ENCODE results near the gene PSMB5.

PSMB5 gene

GRCh38 chr14:23035303-23036144, 824 bp upstream of the PSMB5 start:
- Histone ChIP-seq H3K4me2 (ENCODE audit: insufficient read depth, low read length) (peak overlapping the region; percentile 80), H4K20me1 (ENCODE audit: insufficient read depth, low read length) (no peaks in the 10 kb centered on the region), H3K79me2 (ENCODE audit: insufficient read depth, low read length) (peaks cover 32% of the 10 kb centered on the region), H2AFZ (ENCODE audit: low read depth, low read length) (peak overlapping the region; percentile 72), H3K36me3 (ENCODE audit: insufficient read depth, low read length) (peaks cover 29% of the 10 kb centered on the region), H3K27ac (ENCODE audit: low read length) (peak overlapping the region; percentile 90), H3K4me1 (ENCODE audit: insufficient read depth, low read length) (peaks cover 39% of the 10 kb centered on the region), H3K27me3 (ENCODE audit: insufficient read depth, low read length, poor library complexity) (no peaks in the 10 kb centered on the region), H3K4me3 (ENCODE audit: low read depth in 1 of 2, low read length in 2 of 2) (peak overlapping the region in 1 of 2 experiments; percentile 83; a peak in 3 of 4 replicates), H3K9me3 (ENCODE audit: insufficient read depth, low read length, severe bottlenecking) (no peaks in the 10 kb centered on the region), H3K9ac (ENCODE audit: low read depth, low read length) (peak overlapping the region; percentile 75)
- TF ChIP-seq CTCF (IDR thresholded peaks at IDR 0.05; ENCODE audit: borderline replicate concordance, extremely low read depth, low read length, poor library complexity, severe bottlenecking) (no peak), EZH2 (IDR thresholded peaks at IDR 0.05; ENCODE audit: borderline replicate concordance, low read depth, low read length, severe bottlenecking) (no peak)
- no peak for DNase-seq
- ATAC-seq (ENCODE audit: insufficient read depth, low read depth): no peak

- Histone ChIP-seq H3K36me3 (ENCODE audit: insufficient read depth, low read length) (peaks cover 38% of the 10 kb centered on the region), H3K79me2 (ENCODE audit: insufficient read depth, low read length) (peaks cover 38% of the 10 kb centered on the region), H2AFZ (ENCODE audit: low read depth, low read length) (peak overlapping the region; percentile 72), H3K4me3 (ENCODE audit: low read depth in 1 of 2, low read length in 2 of 2) (peak overlapping the region; percentile 50 to 83), H3K27me3 (ENCODE audit: insufficient read depth, low read length, poor library complexity) (no peaks in the 10 kb centered on the region), H4K20me1 (ENCODE audit: insufficient read depth, low read length) (0 out of 2 replicates have a peak, but pooled peaks cover 2% of the 10 kb centered on the region), H3K9ac (ENCODE audit: low read depth, low read length) (peak overlapping the region; percentile 75), H3K27ac (ENCODE audit: low read length) (peak overlapping the region; percentile 90), H3K4me2 (ENCODE audit: insufficient read depth, low read length) (peak overlapping the region; percentile 80), H3K4me1 (ENCODE audit: insufficient read depth, low read length) (peaks cover 45% of the 10 kb centered on the region), H3K9me3 (ENCODE audit: insufficient read depth, low read length, severe bottlenecking) (no peaks in the 10 kb centered on the region)
- ATAC-seq (ENCODE audit: insufficient read depth, low read depth): peak; percentile 17
- TF ChIP-seq EZH2 (IDR thresholded peaks at IDR 0.05; ENCODE audit: borderline replicate concordance, low read depth, low read length, severe bottlenecking) (no peak), CTCF (IDR thresholded peaks at IDR 0.05; ENCODE audit: borderline replicate concordance, extremely low read depth, low read length, poor library complexity, severe bottlenecking) (no peak)
- DNase-seq: no peak
These were observed 751 bp downstream of the PSMB5 start for GRCh38 chr14:23033801-23034497.

GRCh38 chr14:23033251-23033727, 1.4 kb downstream of the PSMB5 start:
- TF ChIP-seq EZH2 (IDR thresholded peaks at IDR 0.05; ENCODE audit: borderline replicate concordance, low read depth, low read length, severe bottlenecking) (no peak), CTCF (IDR thresholded peaks at IDR 0.05; ENCODE audit: borderline replicate concordance, extremely low read depth, low read length, poor library complexity, severe bottlenecking) (no peak)
- peaks cover 5% of the 10 kb centered on the region; the same call in 1 of the 2 replicates for H4K20me1 ChIP-seq (ENCODE audit: insufficient read depth, low read length)
- peak overlapping the region; percentile 80 for H3K4me2 ChIP-seq (ENCODE audit: insufficient read depth, low read length)
- no peaks in the 10 kb centered on the region for H3K27me3 ChIP-seq (ENCODE audit: insufficient read depth, low read length, poor library complexity)
- peaks cover 48% of the 10 kb centered on the region for H3K4me1 ChIP-seq (ENCODE audit: insufficient read depth, low read length)
- H3K36me3 ChIP-seq (ENCODE audit: insufficient read depth, low read length): peaks cover 44% of the 10 kb centered on the region
- DNase-seq (no peak), ATAC-seq (ENCODE audit: insufficient read depth, low read depth) (no peak)
- peaks cover 43% of the 10 kb centered on the region for H3K79me2 ChIP-seq (ENCODE audit: insufficient read depth, low read length)
- H3K9me3 ChIP-seq (ENCODE audit: insufficient read depth, low read length, severe bottlenecking): no peaks in the 10 kb centered on the region
- H3K4me3 ChIP-seq (ENCODE audit: low read depth in 1 of 2, low read length in 2 of 2): peak overlapping the region in 1 of 2 experiments; percentile 83; a peak in 2 of 4 replicates
- no peak overlapping the region for H2AFZ ChIP-seq (ENCODE audit: low read depth, low read length)
- H3K9ac ChIP-seq (ENCODE audit: low read depth, low read length): peak overlapping the region; percentile 75
- peak overlapping the region; percentile 31; the same call in 1 of the 2 replicates for H3K27ac ChIP-seq (ENCODE audit: low read length)

Measured in DND-41 (cell line).